Stimulated activated naive CD8-positive, alpha-beta T cell treated with anti-CD3 and anti-CD28 coated beads, Interleukin-15, Interleukin-2, amounts not matched to agents 100 U/mL and 50 U/mL, for 24 hours (primary cell): ENCODE data around the gene TMEM234.

ENCODE experiments used
- ATAC-seq: fragments of 150-1000 bp; cut with Tn5 transposase; one replicate; pipeline ENCODE4 v1.10.0; 2021
- DNase-seq: peaks from one replicate; pipeline ENCODE4 v3.0.0; 2021

The TMEM234 gene

GRCh38 chr1:32199717-32200072 lies 22.5 kb downstream of the TMEM234 start:
- ATAC-seq, result no peak

GRCh38 chr1:32199043-32199716 lies 23.0 kb downstream of the TMEM234 start:
- DNase-seq (no peak), ATAC-seq (no peak)

More at GRCh38 chr1:32199717-32200072, 22.5 kb downstream of the TMEM234 start:
- DNase-seq, result no peak

- ATAC-seq, result no peak
These were observed 23.7 kb downstream of the TMEM234 start for GRCh38 chr1:32198237-32199042.

GRCh38 chr1:32197837-32198236 lies 24.3 kb downstream of the TMEM234 start:
- ATAC-seq (no peak), DNase-seq (no peak)

More at GRCh38 chr1:32198237-32199042, 23.7 kb downstream of the TMEM234 start:
- DNase-seq, result no peak

GRCh38 chr1:32197074-32197473 lies 25.1 kb downstream of the TMEM234 start:
- DNase-seq, result no peak
- no peak for ATAC-seq

GRCh38 chr1:32195972-32196823 lies 26.0 kb downstream of the TMEM234 start:
- ATAC-seq (no peak), DNase-seq (no peak)

- no peak for ATAC-seq
- DNase-seq, result no peak
These were observed 26.6 kb downstream of the TMEM234 start for GRCh38 chr1:32195531-32195930.

GRCh38 chr1:32194984-32195383 lies 27.2 kb downstream of the TMEM234 start:
- no peak for ATAC-seq
- no peak for DNase-seq

- DNase-seq (no peak), ATAC-seq (no peak)
These were observed 29.8 kb downstream of the TMEM234 start for GRCh38 chr1:32192220-32192948.

GRCh38 chr1:32187850-32188249 lies 34.3 kb downstream of the TMEM234 start:
- DNase-seq (no peak), ATAC-seq (no peak)

GRCh38 chr1:32186491-32186890 lies 35.7 kb downstream of the TMEM234 start:
- ATAC-seq, result no peak
- no peak for DNase-seq

- ATAC-seq (no peak), DNase-seq (no peak)
These were observed 36.1 kb downstream of the TMEM234 start for GRCh38 chr1:32186077-32186476.

- DNase-seq, result no peak
These were observed 37.5 kb downstream of the TMEM234 start for GRCh38 chr1:32184650-32185049.

GRCh38 chr1:32182060-32182459 lies 40.1 kb downstream of the TMEM234 start:
- DNase-seq (no peak), ATAC-seq (no peak)

More at GRCh38 chr1:32184650-32185049, 37.5 kb downstream of the TMEM234 start:
- ATAC-seq, result no peak

- ATAC-seq (no peak), DNase-seq (no peak)
These were observed 40.6 kb downstream of the TMEM234 start for GRCh38 chr1:32181563-32181962.

- ATAC-seq (no peak), DNase-seq (no peak)
These were observed 41.1 kb downstream of the TMEM234 start for GRCh38 chr1:32181065-32181464.

- peak; percentile 26 for ATAC-seq
These were observed 41.7 kb downstream of the TMEM234 start for GRCh38 chr1:32180186-32181060.

GRCh38 chr1:32179443-32180185 lies 42.5 kb downstream of the TMEM234 start, which contains the start of gene TXLNA:
TSS of gene TXLNA (plus strand) at chr1:32179675. CDS start at chr1:32180346, 671 bp downstream.
- DNase-seq (peak; percentile 95), ATAC-seq (peak; percentile 89)

More at GRCh38 chr1:32180186-32181060, 41.7 kb downstream of the TMEM234 start:
- peak; percentile 52 for DNase-seq

- ATAC-seq, result no peak
- no peak for DNase-seq
These were observed 43.0 kb downstream of the TMEM234 start for GRCh38 chr1:32179193-32179442.
